ENCODE results near the gene RHBDF2.

RHBDF2 gene

GRCh38 chr17:76501018-76501826 is at the start of gene RHBDF2:
Gene RHBDF2 (minus strand): TSS chr17:76501423. CDS start chr17:76481524, 19,899 bp downstream.
- Mint-ChIP-seq H3K27me3 (peaks cover 7% of the 10 kb centered on the region), H3K4me1 (peaks cover 65% of the 10 kb centered on the region), H3K9me3 (no peaks in the 10 kb centered on the region), H3K27ac (peak within 1 kb of the TSS; percentile 93), H3K36me3 (peaks cover 10% of the 10 kb centered on the region), H3K4me3 (peak within 1 kb of the TSS; percentile 84)
- peak; percentile 97 for DNase-seq
- CTCF ChIA-PET, result interaction anchor here (1.0 to 2.6 kb wide), 10 partner anchors 8 to 115 kb away, joined by 3 to 21 read pairs (median 4); partner anchors contain the start of gene AANAT

GRCh38 chr17:76549539-76549938 is 48.3 kb upstream of the RHBDF2 start:
- Mint-ChIP-seq H3K27ac (no peak overlapping the region), H3K4me3 (no peak overlapping the region), H3K4me1 (peaks cover 8% of the 10 kb centered on the region), H3K27me3 (peaks cover 13% of the 10 kb centered on the region), H3K36me3 (no peaks in the 10 kb centered on the region), H3K9me3 (no peaks in the 10 kb centered on the region)
- CTCF ChIA-PET, result interaction anchor here (1.1 to 1.5 kb wide), 2 partner anchors 10 to 27 kb away, joined by 3 to 5 read pairs; partner anchors contain the start of gene PRCD
- no peak for DNase-seq

DNA sequence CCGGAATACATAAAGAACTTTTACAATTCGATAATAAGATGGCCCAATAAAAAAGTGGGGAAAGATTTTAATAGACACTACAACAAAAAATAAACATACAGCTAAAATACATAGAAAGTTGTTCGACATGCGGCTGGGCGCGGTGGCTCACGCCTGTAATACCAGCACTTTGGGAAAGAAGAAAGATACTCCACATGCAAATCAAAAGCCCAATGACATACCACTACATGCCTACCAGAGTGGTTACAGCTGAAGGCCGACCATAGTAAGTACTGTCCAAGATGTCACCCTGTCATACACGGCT is 47.9 kb upstream of the RHBDF2 start:
- CTCF ChIA-PET, result interaction anchor here (1.1 to 1.5 kb wide), 2 partner anchors 9 to 26 kb away, joined by 3 to 5 read pairs; partner anchors contain the start of gene PRCD
- DNase-seq, result no peak
- no peak overlapping the region for H3K4me3 Mint-ChIP-seq
- peaks cover 8% of the 10 kb centered on the region for H3K4me1 Mint-ChIP-seq
- H3K9me3 Mint-ChIP-seq, result no peaks in the 10 kb centered on the region
- no peaks in the 10 kb centered on the region for H3K36me3 Mint-ChIP-seq
- peaks cover 16% of the 10 kb centered on the region for H3K27me3 Mint-ChIP-seq
- H3K27ac Mint-ChIP-seq, result no peak overlapping the region

GRCh38 chr17:76548378-76549214 is 47.4 kb upstream of the RHBDF2 start:
- Mint-ChIP-seq H3K27ac (no peak overlapping the region), H3K36me3 (no peaks in the 10 kb centered on the region), H3K27me3 (peaks cover 22% of the 10 kb centered on the region), H3K4me1 (peaks cover 8% of the 10 kb centered on the region), H3K9me3 (no peaks in the 10 kb centered on the region), H3K4me3 (no peak overlapping the region)
- CTCF ChIA-PET, result interaction anchor here (1.1 to 1.5 kb wide), 2 partner anchors 9 to 26 kb away, joined by 3 to 5 read pairs; partner anchors contain the start of gene PRCD
- DNase-seq, result no peak

- H3K36me3 Mint-ChIP-seq, result no peaks in the 10 kb centered on the region
- H3K4me1 Mint-ChIP-seq, result peaks cover 8% of the 10 kb centered on the region
- no peak for DNase-seq
- peaks cover 31% of the 10 kb centered on the region for H3K27me3 Mint-ChIP-seq
- no peaks in the 10 kb centered on the region for H3K9me3 Mint-ChIP-seq
- CTCF ChIA-PET, result interaction anchor here (1.0 to 2.9 kb wide), 8 partner anchors 9 to 151 kb away, joined by 3 to 29 read pairs (median 4); no protein-coding TSS in a partner anchor
- no peak overlapping the region for H3K4me3 Mint-ChIP-seq
- H3K27ac Mint-ChIP-seq, result no peak overlapping the region
Observed at GRCh38 chr17:76547642-76548202, 46.5 kb upstream of the RHBDF2 start.

DNA sequence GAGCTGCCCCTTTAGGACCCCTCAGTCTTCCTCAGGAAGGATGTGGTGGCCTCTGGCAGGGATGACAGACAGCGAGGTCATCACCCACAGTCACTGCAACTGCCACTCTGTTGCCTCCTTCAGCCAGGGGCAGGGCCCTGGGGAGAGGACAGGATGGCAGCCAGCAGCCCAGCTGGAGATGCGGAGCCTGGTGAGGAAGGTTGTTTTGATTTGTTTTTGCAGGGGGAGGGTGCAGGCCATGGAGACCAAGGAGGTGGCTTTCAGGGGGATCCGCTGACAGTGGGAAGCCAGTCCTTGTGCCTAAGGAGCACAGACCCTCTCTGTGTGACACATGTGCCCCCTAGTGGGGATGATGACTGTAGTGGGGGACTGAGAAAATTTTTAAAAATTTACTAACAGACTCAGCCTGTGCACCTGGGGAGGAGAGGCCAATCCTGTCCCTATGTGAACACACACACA is 46.0 kb upstream of the RHBDF2 start:
- no peaks in the 10 kb centered on the region for H3K9me3 Mint-ChIP-seq
- peaks cover 8% of the 10 kb centered on the region for H3K4me1 Mint-ChIP-seq
- H3K36me3 Mint-ChIP-seq, result no peaks in the 10 kb centered on the region
- peaks cover 36% of the 10 kb centered on the region for H3K27me3 Mint-ChIP-seq
- CTCF ChIA-PET, result interaction anchor here (0.8 to 2.9 kb wide), 14 partner anchors 10 to 150 kb away, joined by 3 to 29 read pairs (median 4); partner anchors contain the start of genes CYGB and RHBDF2
- H3K27ac Mint-ChIP-seq, result no peak overlapping the region
- DNase-seq, result peak; percentile 76
- H3K4me3 Mint-ChIP-seq, result no peak overlapping the region

DNA sequence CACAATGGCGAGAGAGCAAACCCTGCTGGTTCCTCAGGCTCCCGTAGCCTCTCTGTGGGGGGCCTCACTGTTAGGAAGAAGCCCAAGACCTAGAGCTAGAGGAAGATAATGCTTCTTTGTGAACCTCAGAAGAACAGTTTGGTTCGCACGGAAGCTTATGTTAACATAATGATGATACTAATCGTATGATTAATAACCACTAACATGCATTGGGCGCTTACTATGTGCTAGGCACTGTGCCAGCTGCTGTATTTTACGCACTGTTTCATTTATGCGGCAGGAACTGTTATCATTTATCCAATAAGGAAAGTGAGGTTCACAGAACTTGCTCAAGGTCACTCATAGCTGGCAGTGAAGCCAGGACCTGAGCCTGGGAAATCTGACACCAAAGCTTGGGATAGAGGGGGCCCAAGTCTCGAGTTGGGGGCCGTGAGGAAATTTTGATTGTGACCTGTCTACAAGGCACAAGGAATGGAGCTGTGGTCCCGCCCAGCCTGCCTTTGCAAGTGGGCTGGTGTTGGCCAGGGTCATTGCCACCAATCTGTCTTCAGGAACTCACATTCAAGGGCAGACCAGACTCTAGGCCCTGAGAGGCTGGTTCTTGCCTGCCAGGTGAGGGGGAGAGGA is 45.4 kb upstream of the RHBDF2 start:
- Mint-ChIP-seq H3K4me3 (no peak overlapping the region), H3K36me3 (no peaks in the 10 kb centered on the region), H3K27me3 (peaks cover 41% of the 10 kb centered on the region), H3K4me1 (peaks cover 7% of the 10 kb centered on the region), H3K9me3 (no peaks in the 10 kb centered on the region), H3K27ac (no peak overlapping the region)
- DNase-seq, result no peak
- CTCF ChIA-PET, result interaction anchor here (0.8 to 2.9 kb wide), 14 partner anchors 9 to 150 kb away, joined by 3 to 29 read pairs (median 4); partner anchors contain the start of genes CYGB and RHBDF2

DNA sequence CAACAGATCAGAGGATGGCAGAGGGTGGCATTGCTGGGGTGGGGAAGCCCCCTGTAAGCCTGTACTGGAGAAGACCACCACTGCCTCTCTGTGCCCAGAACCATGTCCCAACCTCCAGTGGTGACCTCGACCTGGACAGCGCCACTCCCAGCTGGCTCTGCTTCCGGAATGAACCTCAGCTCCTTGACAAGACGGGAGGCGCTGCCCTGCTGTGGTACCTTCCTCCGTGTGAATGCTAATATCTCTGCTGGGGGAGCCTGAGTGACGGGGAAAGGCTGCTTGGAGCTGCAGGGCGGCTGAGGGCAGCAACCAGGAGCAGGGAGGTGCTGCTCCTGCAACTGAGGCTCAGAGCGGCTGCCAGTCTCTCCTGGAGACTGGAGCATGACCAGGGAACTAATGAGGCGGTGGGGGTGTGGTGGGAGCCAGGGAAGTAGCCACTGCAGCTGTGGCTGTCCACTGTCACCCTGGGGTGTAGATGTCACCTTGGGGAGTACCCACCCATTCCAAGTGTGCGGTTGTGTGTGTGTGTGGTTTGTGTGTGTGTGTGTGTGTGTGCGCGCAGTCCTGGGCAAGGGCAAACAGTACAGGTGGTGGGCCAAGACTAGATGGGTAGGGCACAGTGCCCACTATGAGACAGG is 44.8 kb upstream of the RHBDF2 start:
- Mint-ChIP-seq H3K9me3 (no peaks in the 10 kb centered on the region), H3K36me3 (no peaks in the 10 kb centered on the region), H3K27ac (no peak overlapping the region), H3K4me3 (no peak overlapping the region), H3K27me3 (peaks cover 48% of the 10 kb centered on the region), H3K4me1 (peaks cover 4% of the 10 kb centered on the region)
- CTCF ChIA-PET, result interaction anchor here (1.1 to 2.9 kb wide), 13 partner anchors 9 to 135 kb away, joined by 3 to 29 read pairs (median 5); partner anchors contain the start of genes CYGB and RHBDF2
- no peak for DNase-seq

GRCh38 chr17:76544546-76545365 is 43.5 kb upstream of the RHBDF2 start:
- Mint-ChIP-seq H3K4me1 (peaks cover 5% of the 10 kb centered on the region), H3K4me3 (no peak overlapping the region), H3K27ac (no peak overlapping the region), H3K9me3 (no peaks in the 10 kb centered on the region), H3K36me3 (no peaks in the 10 kb centered on the region), H3K27me3 (peaks cover 57% of the 10 kb centered on the region)
- DNase-seq, result no peak
- CTCF ChIA-PET, result interaction anchor here (0.6 to 2.9 kb wide), 8 partner anchors 12 to 86 kb away, joined by 3 to 29 read pairs (median 6); no protein-coding TSS in a partner anchor

DNA sequence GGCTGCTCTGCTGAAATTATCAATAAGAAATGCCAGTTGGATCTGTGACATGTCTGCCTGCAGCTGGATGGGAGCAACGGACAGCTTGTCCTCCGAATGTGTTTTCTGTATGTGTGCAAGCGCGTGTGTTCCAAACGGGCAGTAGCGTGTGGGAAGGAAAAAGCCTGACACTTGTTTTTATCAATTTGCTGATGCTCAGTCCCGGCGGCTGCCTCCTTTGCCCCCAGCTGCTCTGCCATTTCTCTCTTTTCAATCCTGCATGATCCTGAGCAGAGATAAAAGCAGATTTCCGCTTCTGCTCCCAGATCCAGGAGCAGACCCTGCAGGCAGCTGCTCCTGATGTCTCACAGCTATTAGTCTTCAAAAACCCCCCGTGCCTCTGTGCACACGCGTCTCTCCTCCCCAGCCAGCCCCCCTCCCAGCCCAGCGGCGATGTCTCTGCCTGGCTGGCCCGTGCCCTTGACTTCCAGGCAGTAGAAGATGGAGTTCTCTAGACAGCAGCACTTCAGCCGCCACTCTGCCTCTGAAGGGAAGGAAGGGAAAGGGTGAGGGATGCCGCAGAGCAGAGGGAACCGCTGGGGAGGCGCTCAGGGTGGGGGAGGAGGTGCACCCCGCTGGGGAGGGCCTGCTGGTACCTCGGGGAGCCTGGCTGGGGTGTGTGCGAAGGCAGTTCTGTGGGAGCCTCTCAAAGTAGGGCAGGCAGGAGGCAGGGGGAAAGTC is 42.8 kb upstream of the RHBDF2 start:
- DNase-seq, result no peak
- no peaks in the 10 kb centered on the region for H3K36me3 Mint-ChIP-seq
- no peak overlapping the region for H3K27ac Mint-ChIP-seq

DNA sequence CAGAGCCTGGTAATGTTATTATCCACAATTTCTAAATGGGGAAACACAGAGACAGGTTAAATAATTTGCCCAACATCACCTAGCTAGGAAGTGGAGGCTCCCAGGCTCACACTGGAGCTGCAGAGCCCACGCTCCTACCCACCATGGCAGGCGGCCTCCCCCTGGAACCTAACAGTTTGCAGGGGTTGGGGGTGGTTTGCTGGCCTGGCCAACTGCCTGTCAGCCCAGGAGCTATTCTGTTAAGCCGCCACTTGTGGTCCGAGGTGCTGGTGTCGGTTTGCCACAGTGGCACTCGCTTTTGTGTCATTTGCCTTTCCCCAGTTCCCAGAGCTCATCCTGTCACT is 42.2 kb upstream of the RHBDF2 start:
- CTCF ChIA-PET, result interaction anchor here (1.5 kb wide), 1 partner anchor 20 kb away, joined by 9 read pairs; no protein-coding TSS in a partner anchor
- Mint-ChIP-seq H3K36me3 (no peaks in the 10 kb centered on the region), H3K4me3 (no peak overlapping the region), H3K27ac (no peak overlapping the region), H3K4me1 (peaks cover 5% of the 10 kb centered on the region), H3K27me3 (peaks cover 70% of the 10 kb centered on the region), H3K9me3 (no peaks in the 10 kb centered on the region)
- DNase-seq, result no peak

More for the DNA sequence above, 42.8 kb upstream of the RHBDF2 start:
- CTCF ChIA-PET, result interaction anchor here (1.5 to 1.7 kb wide), 2 partner anchors 20 to 23 kb away, joined by 6 to 9 read pairs; no protein-coding TSS in a partner anchor
- H3K4me3 Mint-ChIP-seq, result no peak overlapping the region
- H3K27me3 Mint-ChIP-seq, result peaks cover 64% of the 10 kb centered on the region
- H3K4me1 Mint-ChIP-seq, result peaks cover 5% of the 10 kb centered on the region
- H3K9me3 Mint-ChIP-seq, result no peaks in the 10 kb centered on the region

DNA sequence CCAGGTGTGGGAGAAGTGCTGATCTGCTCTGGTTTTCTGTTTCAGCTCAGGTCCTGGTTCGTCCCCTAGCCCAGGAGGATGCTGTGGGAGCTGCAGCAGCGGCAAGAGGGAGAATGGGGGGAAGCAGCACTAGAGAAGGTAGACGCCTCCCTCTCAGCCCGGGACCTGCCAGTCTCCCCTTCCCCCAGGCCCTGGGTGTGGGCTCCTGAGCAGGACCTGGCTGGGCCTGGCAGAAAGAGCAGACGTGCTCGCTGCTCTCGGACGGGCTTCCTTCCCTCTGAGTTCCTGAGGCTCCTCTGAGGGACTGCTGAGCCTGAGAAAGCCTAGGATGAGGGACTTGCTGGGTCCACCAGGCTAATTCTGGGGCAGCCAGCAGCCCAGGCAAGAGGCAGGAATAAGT is 41.8 kb upstream of the RHBDF2 start:
- no peak for DNase-seq
- Mint-ChIP-seq H3K9me3 (no peaks in the 10 kb centered on the region), H3K27me3 (peaks cover 74% of the 10 kb centered on the region), H3K4me1 (peaks cover 5% of the 10 kb centered on the region), H3K27ac (no peak overlapping the region), H3K4me3 (no peak overlapping the region), H3K36me3 (no peaks in the 10 kb centered on the region)
- CTCF ChIA-PET, result interaction anchor here (1.5 kb wide), 1 partner anchor 19 kb away, joined by 9 read pairs; no protein-coding TSS in a partner anchor

Measured in activated naive CD4-positive, alpha-beta T cell treated with anti-CD3 and anti-CD28 coated beads, Interleukin-2, amount 10 ng/mL, durations not matched to agents 7 days and 5 days (primary cell).